H1 (cell line): Measurements from ENCODE around the gene ITGA6. TPM values are rescaled to one million over a fixed set of nuclear protein-coding genes. Genes with fewer than 3 reads are reported as not detected.

ENCODE experiments used
- CTCF ChIA-PET: fragments of 300-600 bp; sonication (Branson Sonifier 250); formaldehyde crosslinking; loops from one replicate; lab custom pipeline; 2021; ENCODE audit not compliant: partially characterized antibody; lab: Charles Lee
- POLR2A ChIA-PET: fragments of 300-600 bp; sonication (Branson Sonifier 250); formaldehyde crosslinking; loops from one replicate; lab custom pipeline; 2021; ENCODE audit warnings: inconsistent platforms; ENCODE audit not compliant: partially characterized antibody; lab: Charles Lee
- DNase-seq, 2 experiments: peaks; one replicate each; pipeline versions ENCODE4 v3.0.0 to v3.0.0-alpha.2; 2010 to 2022; ENCODE audit warnings: low spot score in 2 of 2, low read depth in 1 of 2, mixed read lengths in 1 of 2
- FAIRE-seq: peaks from 2 replicates; lab custom pipeline; 2011; peaks lifted over from hg19 to GRCh38; lab: Jason Lieb, UNC
- H2AFZ ChIP-seq: 2 replicates; pipeline ENCODE4 v1.8.1; 2012; ENCODE audit warnings: low read length, inconsistent platforms
- H2AK5ac ChIP-seq: 2 replicates; pipeline ENCODE4 v1.6.1; 2013; ENCODE audit warnings: low read depth, low read length
- H2BK120ac ChIP-seq: replicated peaks from 2 replicates; pipeline ENCODE3; 2013; ENCODE audit warnings: low read depth, low read length, inconsistent platforms
- H2BK12ac ChIP-seq: 2 replicates; pipeline ENCODE4 v1.6.1; 2013; ENCODE audit warnings: low read depth, low read length
- H2BK15ac ChIP-seq: 2 replicates; pipeline ENCODE4 v1.6.1; 2013; ENCODE audit warnings: low read length
- H2BK20ac ChIP-seq: 2 replicates; pipeline ENCODE4 v1.6.1; 2013; ENCODE audit warnings: low read length
- H2BK5ac ChIP-seq: 2 replicates; pipeline ENCODE4 v1.6.1; 2013; ENCODE audit warnings: low read depth, low read length
- H3K14ac ChIP-seq: 2 replicates; pipeline ENCODE4 v1.6.1; 2013; ENCODE audit warnings: inconsistent platforms; ENCODE audit not compliant: insufficient read length
- H3K18ac ChIP-seq: 2 replicates; pipeline ENCODE4 v1.6.1; 2013; ENCODE audit warnings: low read length; ENCODE audit errors: extremely low read depth
- H3K23ac ChIP-seq: 2 replicates; pipeline ENCODE4 v1.6.1; 2013; ENCODE audit warnings: inconsistent platforms; ENCODE audit not compliant: insufficient read length
- H3K23me2 ChIP-seq: 2 replicates; pipeline ENCODE4 v1.6.1; 2013; ENCODE audit warnings: low read depth, low read length
- H3K27ac ChIP-seq: 2 replicates; pipeline ENCODE4 v1.6.1; 2011; ENCODE audit warnings: low read depth, low read length, inconsistent platforms
- H3K27me3 ChIP-seq, 4 experiments: replicated peaks in 1 of 4; 1 replicate in 1 of 4; 2 replicates in 3 of 4; pipeline versions ENCODE4 v1.6.1 to v1.8.1; 2011 to 2013; ENCODE audit warnings: low read length in 3 of 4, mild to moderate bottlenecking in 3 of 4, inconsistent platforms in 2 of 4, mixed read lengths in 2 of 4, moderate library complexity in 1 of 4; ENCODE audit not compliant: control insufficient read depth in 3 of 4, insufficient read depth in 3 of 4; ENCODE audit errors: extremely low read depth in 1 of 4
- H3K36me3 ChIP-seq, 4 experiments: 2 replicates each; pipeline versions ENCODE4 v1.6.1 to v1.8.1; 2011 to 2013; ENCODE audit warnings: mild to moderate bottlenecking in 4 of 4, low read length in 3 of 4, moderate library complexity in 2 of 4, control low read depth in 1 of 4, inconsistent platforms in 1 of 4; ENCODE audit not compliant: insufficient read depth in 4 of 4, control insufficient read depth in 2 of 4
- H3K4ac ChIP-seq: replicated peaks from 2 replicates; pipeline ENCODE3; 2013; ENCODE audit warnings: low read length, low read depth, mixed read lengths, inconsistent platforms; ENCODE audit not compliant: insufficient read length
- H3K4me1 ChIP-seq, 4 experiments: replicated peaks in 1 of 4; 1 replicate in 1 of 4; 2 replicates in 3 of 4; pipeline versions ENCODE4 v1.6.1 to v1.8.1; 2011 to 2013; ENCODE audit warnings: low read length in 3 of 4, inconsistent platforms in 2 of 4, mixed read lengths in 1 of 4; ENCODE audit not compliant: insufficient read depth in 4 of 4, control insufficient read depth in 3 of 4
- H3K4me2 ChIP-seq, 2 experiments: 2 replicates each; pipeline versions ENCODE4 v1.6.1 to v1.8.1; 2011 to 2013; ENCODE audit warnings: low read depth in 2 of 2, low read length in 2 of 2, control low read depth in 1 of 2, inconsistent platforms in 1 of 2, mild to moderate bottlenecking in 1 of 2; ENCODE audit not compliant: insufficient read depth in 1 of 2
- H3K4me3 ChIP-seq, 4 experiments: fragments of 200-600, 300-600 bp in 1 of 4; sonication (generic), shearing (Covaris generic), sonication (Bioruptor Twin) in 1 of 4; 2 replicates each; pipeline versions ENCODE4 v1.5.1 to v1.8.1; 2011 to 2016; ENCODE audit warnings: low read length in 4 of 4, low read depth in 3 of 4, control low read depth in 2 of 4, inconsistent platforms in 2 of 4, mild to moderate bottlenecking in 2 of 4, mixed read lengths in 1 of 4, moderate library complexity in 1 of 4; ENCODE audit not compliant: insufficient read depth in 2 of 4; ENCODE audit errors: extremely low read depth in 1 of 4
- H3K56ac ChIP-seq: replicated peaks from 2 replicates; pipeline ENCODE3; 2013; ENCODE audit warnings: low read depth, mild to moderate bottlenecking, mixed read lengths, low read length, inconsistent platforms; ENCODE audit not compliant: insufficient read length
- H3K79me1 ChIP-seq: 2 replicates; pipeline ENCODE4 v1.6.1; 2013; ENCODE audit warnings: low read depth, low read length, control low read depth
- H3K79me2 ChIP-seq, 2 experiments: 2 replicates each; pipeline versions ENCODE4 v1.6.1 to v1.8.1; 2012 to 2013; ENCODE audit warnings: low read length in 2 of 2, mild to moderate bottlenecking in 2 of 2, inconsistent platforms in 1 of 2; ENCODE audit not compliant: insufficient read depth in 2 of 2, control insufficient read depth in 1 of 2
- H3K9ac ChIP-seq, 4 experiments: replicated peaks in 1 of 4; 1 replicate in 1 of 4; 2 replicates in 3 of 4; pipeline versions ENCODE4 v1.6.1 to v1.8.1; 2011 to 2013; ENCODE audit warnings: low read depth in 3 of 4, low read length in 3 of 4, control low read depth in 2 of 4, mild to moderate bottlenecking in 2 of 4, moderate library complexity in 2 of 4, inconsistent platforms in 1 of 4; ENCODE audit errors: extremely low read depth in 1 of 4
- H3K9me3 ChIP-seq, 2 experiments: 2 replicates each; pipeline versions ENCODE4 v1.6.1 to v1.8.1; 2012 to 2013; ENCODE audit warnings: mild to moderate bottlenecking in 2 of 2, moderate library complexity in 2 of 2, control low read depth in 1 of 2, inconsistent platforms in 1 of 2, low read depth in 1 of 2, low read length in 1 of 2, mixed read lengths in 1 of 2; ENCODE audit not compliant: insufficient read depth in 2 of 2
- H4K20me1 ChIP-seq, 2 experiments: replicated peaks in 1 of 2; 2 replicates each; pipeline versions ENCODE3 to v1.8.1; 2011 to 2013; ENCODE audit warnings: inconsistent platforms in 2 of 2, low read length in 2 of 2, mild to moderate bottlenecking in 1 of 2; ENCODE audit not compliant: insufficient read depth in 2 of 2, control insufficient read depth in 1 of 2
- H4K5ac ChIP-seq: 2 replicates; pipeline ENCODE4 v1.6.1; 2013; ENCODE audit warnings: low read length, low read depth, mixed read lengths, inconsistent platforms; ENCODE audit not compliant: insufficient read length
- H4K8ac ChIP-seq: 2 replicates; pipeline ENCODE4 v1.8.0; 2013; ENCODE audit warnings: mild to moderate bottlenecking, moderate library complexity, low read length, inconsistent platforms; ENCODE audit not compliant: insufficient read depth; ENCODE audit errors: extremely low read depth
- H4K91ac ChIP-seq: replicated peaks from 2 replicates; pipeline ENCODE3; 2013; ENCODE audit warnings: low read length, mixed read lengths, inconsistent platforms; ENCODE audit not compliant: insufficient read length
- EP300 ChIP-seq, 2 experiments: IDR thresholded peaks; 1 replicate in 1 of 2; 2 replicates in 1 of 2; pipeline ENCODE4 v1.6.1; 2011 to 2012; ENCODE audit warnings: low read depth in 2 of 2, low read length in 2 of 2, mild to moderate bottlenecking in 2 of 2, borderline replicate concordance in 1 of 2, inconsistent platforms in 1 of 2, moderate library complexity in 1 of 2
- HDAC6 ChIP-seq: IDR thresholded peaks from one replicate; pipeline ENCODE4 v1.7.1; 2012; ENCODE audit warnings: low read depth, mild to moderate bottlenecking, inconsistent platforms, low read length, moderate library complexity
- WGBS, 2 experiments: shearing (Covaris generic) in 1 of 2; methylation state at CpG; one replicate each; pipeline versions ENCODE4 v1.1.6 to v1.1.7; 2013 to 2015; ENCODE audit warnings: low lambda C conversion rate in 2 of 2, mixed read lengths in 2 of 2, inconsistent platforms in 1 of 2, low coverage in 1 of 2, missing lambda C conversion rate in 1 of 2; ENCODE audit not compliant: insufficient replicate concordance in 2 of 2, insufficient coverage in 1 of 2, insufficient read length in 1 of 2; ENCODE audit errors: extremely low coverage in 1 of 2, missing lambda C conversion rate in 1 of 2; 5-methylcytosine and 5-hydroxymethylcytosine counted together
- polyA plus RNA-seq, 7 experiments: library from polyadenylated mRNA; depleted of rRNA in 3 of 7; stranded (reverse) in 5 of 7; unstranded in 2 of 7; fragments of >200 nt in 5 of 7; fragments of 200-250 nt in 2 of 7; gene quantifications; 1 replicate in 5 of 7; 2 replicates in 1 of 7; 4 replicates in 1 of 7; pipeline versions ENCODE4 v1.2.1 to v1.2.3, GENCODE V29; 2011 to 2013; ENCODE audit warnings: missing spikeins in 2 of 7, mixed read lengths in 2 of 7
- total RNA-seq: library from RNA; stranded (reverse); fragmentation: NEBNext Ultra II Directional; extraction: Animal tissue kit (Norgen Biotek cat#: 25700); gene quantifications from 2 replicates; pipeline ENCODE4 v1.2.1, GENCODE V29; 2021

Gene ITGA6
- total and polyA plus RNA-seq, 2 of the 8 experiments (the other 6 are each of a cell fraction or from before 2014, with no cell fraction given): 26.9 to 118 TPM

DNA sequence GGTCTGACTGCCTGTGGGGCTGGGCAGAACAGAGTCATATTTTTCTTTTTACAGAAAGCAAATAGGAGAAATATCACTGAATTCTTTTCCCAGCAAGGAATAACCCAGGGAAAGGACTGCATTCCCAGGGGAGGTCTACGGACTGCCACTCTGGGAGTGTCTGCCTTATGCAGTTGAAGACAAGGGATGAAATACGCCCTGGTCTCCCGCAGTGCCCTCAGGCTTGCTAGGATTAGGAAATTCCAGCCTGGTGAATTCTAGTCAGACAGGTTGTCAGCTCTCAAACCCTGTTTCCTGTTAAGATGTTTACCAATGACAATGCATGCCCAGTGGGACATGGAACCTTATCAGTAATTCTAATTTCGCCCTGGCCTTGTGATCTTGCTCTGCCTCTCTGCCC lies 98.2 kb downstream of the ITGA6 start:
- H4K8ac ChIP-seq: no peak overlapping the region
- H2BK120ac ChIP-seq: no peak overlapping the region
- no peaks in the 10 kb centered on the region for H4K20me1 ChIP-seq
- H3K9me3 ChIP-seq: peaks cover 25 to 50% of the 10 kb centered on the region in 2 experiments
- no peaks in the 10 kb centered on the region for H3K79me1 ChIP-seq
- no peak overlapping the region for H3K9ac ChIP-seq
- no peak overlapping the region for H2BK15ac ChIP-seq
- ChIA-PET POLR2A (no interaction called here), CTCF (interaction anchor here (0.8 kb wide), 1 partner anchor 1607 kb away, joined by 3 read pairs; no protein-coding TSS in a partner anchor)
- H2BK12ac ChIP-seq: no peak overlapping the region
- H2AK5ac ChIP-seq: no peak overlapping the region
- TF ChIP-seq HDAC6: no peak
- peak in 1 of 2 experiments; percentile 98; a peak in 1 of 3 replicates for TF ChIP-seq EP300 (IDR thresholded peaks at IDR 0.05; ENCODE audit: borderline replicate concordance in 1 of 2, low read depth in 2 of 2, low read length in 2 of 2)
- H3K56ac ChIP-seq: no peak overlapping the region
- H3K4me1 ChIP-seq: no peaks in the 10 kb centered on the region
- H3K23ac ChIP-seq: no peak overlapping the region
- no peaks in the 10 kb centered on the region for H3K23me2 ChIP-seq
- DNase-seq (no peak), FAIRE-seq (no peak)
- H2AFZ ChIP-seq: no peak overlapping the region
- H2BK5ac ChIP-seq: no peak overlapping the region
- H3K4me3 ChIP-seq: no peak overlapping the region
- no peak overlapping the region for H3K4me2 ChIP-seq
- no peaks in the 10 kb centered on the region for H3K27me3 ChIP-seq
- H3K36me3 ChIP-seq: peaks cover 0 to 21% (median 1%) of the 10 kb centered on the region in 4 experiments; a peak in 2 of 8 replicates
- H2BK20ac ChIP-seq: no peak overlapping the region
- no peak overlapping the region for H4K5ac ChIP-seq
- no peaks in the 10 kb centered on the region for H3K79me2 ChIP-seq
- H3K18ac ChIP-seq: no peak overlapping the region
- 80% methylated on average over 4 of the region's 4 CpGs; no CpG with 5 or more reads in 1 of the 2 experiments for WGBS, 2 experiments
- H3K4ac ChIP-seq: no peak overlapping the region
- H3K14ac ChIP-seq: no peak overlapping the region
- H4K91ac ChIP-seq: no peak overlapping the region
- no peak overlapping the region for H3K27ac ChIP-seq
